H1 (cell line): ENCODE results near the gene ZSCAN10. TPM values are rescaled to one million over a fixed set of nuclear protein-coding genes. Genes with fewer than 3 reads are reported as not detected.

Experiments used
- CHD1 ChIP-seq: IDR thresholded peaks from 2 replicates; pipeline ENCODE4 v1.6.1; 2012; ENCODE audit warnings: low read depth, low read length, improper control_type of control experiment
- EGR1 ChIP-seq: IDR thresholded peaks from 2 replicates; pipeline ENCODE4 v1.6.1; 2011; ENCODE audit warnings: low read depth, low read length, borderline replicate concordance
- EP300 ChIP-seq, 2 experiments: IDR thresholded peaks; 1 replicate in 1 of 2; 2 replicates in 1 of 2; pipeline ENCODE4 v1.6.1; 2011 to 2012; ENCODE audit warnings: low read depth in 2 of 2, low read length in 2 of 2, mild to moderate bottlenecking in 2 of 2, borderline replicate concordance in 1 of 2, inconsistent platforms in 1 of 2, moderate library complexity in 1 of 2
- RFX5 ChIP-seq: IDR thresholded peaks from 2 replicates; pipeline ENCODE4 v1.6.1; 2011; ENCODE audit warnings: low read depth, low read length, improper control_type of control experiment, borderline replicate concordance
- RNF2 ChIP-seq: fragments of 200-900, 300-1000 bp; sonication (generic); IDR thresholded peaks from 2 replicates; pipeline ENCODE4 v1.7.1; 2016; ENCODE audit warnings: borderline replicate concordance, low read depth, mild to moderate bottlenecking, antibody characterized with exemption, low read length; ENCODE audit not compliant: poor library complexity, severe bottlenecking; ENCODE audit errors: missing control alignments
- SIX5 ChIP-seq: IDR thresholded peaks from 2 replicates; pipeline ENCODE4 v1.6.1; 2011; ENCODE audit warnings: mild to moderate bottlenecking, low read depth, low read length
- TAF7 ChIP-seq: optimal IDR thresholded peaks from 2 replicates; pipeline ENCODE3; 2011; ENCODE audit warnings: low read depth, mild to moderate bottlenecking, inconsistent platforms, low read length, moderate library complexity, borderline replicate concordance
- ZNF274 ChIP-seq: IDR thresholded peaks from 2 replicates; pipeline ENCODE4 v1.7.0; 2012; ENCODE audit warnings: low read length, borderline replicate concordance; ENCODE audit errors: extremely low read depth
- polyA plus RNA-seq, 7 experiments: library from polyadenylated mRNA; depleted of rRNA in 3 of 7; stranded (reverse) in 5 of 7; unstranded in 2 of 7; fragments of >200 nt in 5 of 7; fragments of 200-250 nt in 2 of 7; gene quantifications; 1 replicate in 5 of 7; 2 replicates in 1 of 7; 4 replicates in 1 of 7; pipeline versions ENCODE4 v1.2.1 to v1.2.3, GENCODE V29; 2011 to 2013; ENCODE audit warnings: missing spikeins in 2 of 7, mixed read lengths in 2 of 7
- total RNA-seq: library from RNA; stranded (reverse); fragmentation: NEBNext Ultra II Directional; extraction: Animal tissue kit (Norgen Biotek cat#: 25700); gene quantifications from 2 replicates; pipeline ENCODE4 v1.2.1, GENCODE V29; 2021
- TF ChIP-seq, protein P1 (sequence below): fragments of 300-600 bp; sonication (generic); IDR thresholded peaks from 2 replicates; pipeline ENCODE4 v1.7.1; 2012; ENCODE audit warnings: low read length, moderate library complexity, mild to moderate bottlenecking, inconsistent platforms; ENCODE audit not compliant: insufficient replicate concordance

Gene ZSCAN10
- total and polyA plus RNA-seq, 2 of the 8 experiments (the other 6 are each of a cell fraction or from before 2014, with no cell fraction given) = 209 to 314 TPM

DNA sequence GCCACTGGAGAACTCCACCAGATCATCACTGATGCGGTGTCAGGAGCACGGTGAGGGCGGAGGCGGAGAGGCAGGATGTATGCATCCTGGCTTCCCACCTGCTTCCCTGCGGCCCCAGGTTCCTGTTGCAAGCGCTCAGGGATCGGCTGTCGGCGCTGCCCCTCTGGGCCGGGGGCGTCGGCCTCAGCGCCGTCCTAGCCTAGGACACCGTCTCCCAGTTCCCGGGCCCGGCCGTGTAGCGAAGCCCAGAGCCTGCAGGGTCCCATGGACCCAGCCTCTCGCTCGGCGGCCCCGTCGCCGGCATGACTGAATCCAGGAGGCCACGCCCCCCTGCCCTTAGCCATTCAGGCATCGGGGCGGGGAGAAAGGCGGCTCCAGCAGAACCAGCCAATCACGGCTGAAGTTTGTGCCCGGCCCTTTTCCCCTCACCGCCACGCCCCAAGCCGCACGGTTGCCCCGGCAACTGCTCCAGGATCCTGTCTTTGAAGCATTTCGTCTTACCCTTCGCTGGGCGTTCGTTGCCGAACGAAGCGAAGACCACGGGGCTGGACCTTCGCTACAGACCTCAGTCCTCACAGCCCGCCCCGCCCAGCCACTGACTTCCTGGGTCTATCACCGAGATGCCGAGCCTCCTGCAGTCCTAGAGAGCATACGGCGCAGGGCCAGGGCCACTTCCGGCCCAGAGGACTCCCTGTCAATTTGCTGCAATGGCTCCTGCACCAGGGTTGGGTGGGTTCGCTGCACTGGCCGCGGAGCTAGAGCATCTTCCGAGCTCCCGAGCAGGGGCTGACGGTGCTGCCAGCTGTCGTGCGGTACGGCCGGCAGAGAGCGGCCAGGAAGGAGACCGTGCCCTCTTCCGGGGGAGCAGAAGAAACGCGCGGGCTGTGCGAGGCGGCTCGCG is 25.1 kb upstream of the ZSCAN10 start (continued):
- TF ChIP-seq, protein P1, sequence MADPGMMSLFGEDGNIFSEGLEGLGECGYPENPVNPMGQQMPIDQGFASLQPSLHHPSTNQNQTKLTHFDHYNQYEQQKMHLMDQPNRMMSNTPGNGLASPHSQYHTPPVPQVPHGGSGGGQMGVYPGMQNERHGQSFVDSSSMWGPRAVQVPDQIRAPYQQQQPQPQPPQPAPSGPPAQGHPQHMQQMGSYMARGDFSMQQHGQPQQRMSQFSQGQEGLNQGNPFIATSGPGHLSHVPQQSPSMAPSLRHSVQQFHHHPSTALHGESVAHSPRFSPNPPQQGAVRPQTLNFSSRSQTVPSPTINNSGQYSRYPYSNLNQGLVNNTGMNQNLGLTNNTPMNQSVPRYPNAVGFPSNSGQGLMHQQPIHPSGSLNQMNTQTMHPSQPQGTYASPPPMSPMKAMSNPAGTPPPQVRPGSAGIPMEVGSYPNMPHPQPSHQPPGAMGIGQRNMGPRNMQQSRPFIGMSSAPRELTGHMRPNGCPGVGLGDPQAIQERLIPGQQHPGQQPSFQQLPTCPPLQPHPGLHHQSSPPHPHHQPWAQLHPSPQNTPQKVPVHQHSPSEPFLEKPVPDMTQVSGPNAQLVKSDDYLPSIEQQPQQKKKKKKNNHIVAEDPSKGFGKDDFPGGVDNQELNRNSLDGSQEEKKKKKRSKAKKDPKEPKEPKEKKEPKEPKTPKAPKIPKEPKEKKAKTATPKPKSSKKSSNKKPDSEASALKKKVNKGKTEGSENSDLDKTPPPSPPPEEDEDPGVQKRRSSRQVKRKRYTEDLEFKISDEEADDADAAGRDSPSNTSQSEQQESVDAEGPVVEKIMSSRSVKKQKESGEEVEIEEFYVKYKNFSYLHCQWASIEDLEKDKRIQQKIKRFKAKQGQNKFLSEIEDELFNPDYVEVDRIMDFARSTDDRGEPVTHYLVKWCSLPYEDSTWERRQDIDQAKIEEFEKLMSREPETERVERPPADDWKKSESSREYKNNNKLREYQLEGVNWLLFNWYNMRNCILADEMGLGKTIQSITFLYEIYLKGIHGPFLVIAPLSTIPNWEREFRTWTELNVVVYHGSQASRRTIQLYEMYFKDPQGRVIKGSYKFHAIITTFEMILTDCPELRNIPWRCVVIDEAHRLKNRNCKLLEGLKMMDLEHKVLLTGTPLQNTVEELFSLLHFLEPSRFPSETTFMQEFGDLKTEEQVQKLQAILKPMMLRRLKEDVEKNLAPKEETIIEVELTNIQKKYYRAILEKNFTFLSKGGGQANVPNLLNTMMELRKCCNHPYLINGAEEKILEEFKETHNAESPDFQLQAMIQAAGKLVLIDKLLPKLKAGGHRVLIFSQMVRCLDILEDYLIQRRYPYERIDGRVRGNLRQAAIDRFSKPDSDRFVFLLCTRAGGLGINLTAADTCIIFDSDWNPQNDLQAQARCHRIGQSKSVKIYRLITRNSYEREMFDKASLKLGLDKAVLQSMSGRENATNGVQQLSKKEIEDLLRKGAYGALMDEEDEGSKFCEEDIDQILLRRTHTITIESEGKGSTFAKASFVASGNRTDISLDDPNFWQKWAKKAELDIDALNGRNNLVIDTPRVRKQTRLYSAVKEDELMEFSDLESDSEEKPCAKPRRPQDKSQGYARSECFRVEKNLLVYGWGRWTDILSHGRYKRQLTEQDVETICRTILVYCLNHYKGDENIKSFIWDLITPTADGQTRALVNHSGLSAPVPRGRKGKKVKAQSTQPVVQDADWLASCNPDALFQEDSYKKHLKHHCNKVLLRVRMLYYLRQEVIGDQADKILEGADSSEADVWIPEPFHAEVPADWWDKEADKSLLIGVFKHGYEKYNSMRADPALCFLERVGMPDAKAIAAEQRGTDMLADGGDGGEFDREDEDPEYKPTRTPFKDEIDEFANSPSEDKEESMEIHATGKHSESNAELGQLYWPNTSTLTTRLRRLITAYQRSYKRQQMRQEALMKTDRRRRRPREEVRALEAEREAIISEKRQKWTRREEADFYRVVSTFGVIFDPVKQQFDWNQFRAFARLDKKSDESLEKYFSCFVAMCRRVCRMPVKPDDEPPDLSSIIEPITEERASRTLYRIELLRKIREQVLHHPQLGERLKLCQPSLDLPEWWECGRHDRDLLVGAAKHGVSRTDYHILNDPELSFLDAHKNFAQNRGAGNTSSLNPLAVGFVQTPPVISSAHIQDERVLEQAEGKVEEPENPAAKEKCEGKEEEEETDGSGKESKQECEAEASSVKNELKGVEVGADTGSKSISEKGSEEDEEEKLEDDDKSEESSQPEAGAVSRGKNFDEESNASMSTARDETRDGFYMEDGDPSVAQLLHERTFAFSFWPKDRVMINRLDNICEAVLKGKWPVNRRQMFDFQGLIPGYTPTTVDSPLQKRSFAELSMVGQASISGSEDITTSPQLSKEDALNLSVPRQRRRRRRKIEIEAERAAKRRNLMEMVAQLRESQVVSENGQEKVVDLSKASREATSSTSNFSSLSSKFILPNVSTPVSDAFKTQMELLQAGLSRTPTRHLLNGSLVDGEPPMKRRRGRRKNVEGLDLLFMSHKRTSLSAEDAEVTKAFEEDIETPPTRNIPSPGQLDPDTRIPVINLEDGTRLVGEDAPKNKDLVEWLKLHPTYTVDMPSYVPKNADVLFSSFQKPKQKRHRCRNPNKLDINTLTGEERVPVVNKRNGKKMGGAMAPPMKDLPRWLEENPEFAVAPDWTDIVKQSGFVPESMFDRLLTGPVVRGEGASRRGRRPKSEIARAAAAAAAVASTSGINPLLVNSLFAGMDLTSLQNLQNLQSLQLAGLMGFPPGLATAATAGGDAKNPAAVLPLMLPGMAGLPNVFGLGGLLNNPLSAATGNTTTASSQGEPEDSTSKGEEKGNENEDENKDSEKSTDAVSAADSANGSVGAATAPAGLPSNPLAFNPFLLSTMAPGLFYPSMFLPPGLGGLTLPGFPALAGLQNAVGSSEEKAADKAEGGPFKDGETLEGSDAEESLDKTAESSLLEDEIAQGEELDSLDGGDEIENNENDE = no peak
- TF ChIP-seq ZNF274 (no peak), EGR1 (no peak), SIX5 (no peak), TAF7 (no peak), RFX5 (no peak), EP300 (IDR thresholded peaks at IDR 0.05; ENCODE audit: borderline replicate concordance in 1 of 2, low read depth in 2 of 2, low read length in 2 of 2) (no peak), RNF2 (no peak), CHD1 (no peak)
